HG03442 (cell line): ENCODE results near the gene IL31RA.
"Not testable (repeated sequence)": the region's sequence is repeated elsewhere in the genome, so short reads cannot be mapped to it uniquely, and the experiment has no call there.

Source experiments
- ATAC-seq: cut with Tn5 transposase; IDR thresholded peaks from one replicate; pipeline ENCODE4 v1.9.1; 2021; ENCODE audit warnings: mild to moderate bottlenecking, moderate library complexity; ENCODE audit not compliant: unreplicated experiment

The IL31RA gene

GRCh38 chr5:55923865-55924500 is 72.8 kb downstream of the IL31RA start:
- no peak for ATAC-seq

GRCh38 chr5:55924744-55925143 is 73.6 kb downstream of the IL31RA start:
- ATAC-seq: no peak

- ATAC-seq: no peak
Observed at GRCh38 chr5:55925181-55925580, 74.0 kb downstream of the IL31RA start.

GRCh38 chr5:55925712-55926111 is 74.6 kb downstream of the IL31RA start:
- no peak for ATAC-seq

GRCh38 chr5:55926476-55926875 is 75.3 kb downstream of the IL31RA start:
- no peak for ATAC-seq

- ATAC-seq: no peak
Observed at GRCh38 chr5:55927861-55928655, 76.9 kb downstream of the IL31RA start.

GRCh38 chr5:55929020-55929799 is 78.1 kb downstream of the IL31RA start:
- ATAC-seq: no peak

- ATAC-seq: no peak
Observed at GRCh38 chr5:55932700-55933099, 81.5 kb downstream of the IL31RA start.

GRCh38 chr5:55933377-55934114 is 82.4 kb downstream of the IL31RA start:
- ATAC-seq: no peak

GRCh38 chr5:55934115-55934613 is 83.0 kb downstream of the IL31RA start:
- no peak for ATAC-seq

GRCh38 chr5:55934720-55935119 is 83.6 kb downstream of the IL31RA start:
- ATAC-seq: no peak

- no peak for ATAC-seq
Observed at GRCh38 chr5:55935371-55935770, 84.2 kb downstream of the IL31RA start.

GRCh38 chr5:55936100-55936693 is 85.0 kb downstream of the IL31RA start:
- ATAC-seq: no peak

GRCh38 chr5:55937598-55937997 is 86.4 kb downstream of the IL31RA start:
- ATAC-seq: not testable (repeated sequence)

- not testable (repeated sequence) for ATAC-seq
Observed at GRCh38 chr5:55941154-55941553, 90.0 kb downstream of the IL31RA start.

- ATAC-seq: no peak
Observed at GRCh38 chr5:55959208-55959607, 108.1 kb downstream of the IL31RA start.

- no peak for ATAC-seq
Observed at GRCh38 chr5:55960779-55961178, 109.6 kb downstream of the IL31RA start.

GRCh38 chr5:55965525-55965924 is 114.4 kb downstream of the IL31RA start:
- no peak for ATAC-seq

- no peak for ATAC-seq
Observed at GRCh38 chr5:55966284-55966683, 115.1 kb downstream of the IL31RA start.

GRCh38 chr5:55969956-55970355 is 118.8 kb downstream of the IL31RA start:
- ATAC-seq: no peak
